Cardiac ventricle fibroblast (primary cell): ENCODE results near the gene GIT1. TPM values are rescaled to one million over a fixed set of nuclear protein-coding genes. Genes with fewer than 3 reads are reported as not detected.

ENCODE experiments used
- total RNA-seq: library from RNA; depleted of rRNA; stranded (reverse); fragments of >200 nt; gene quantifications from 2 replicates; pipeline ENCODE4 v1.2.3, GENCODE V29; 2015

The GIT1 gene, protein sequence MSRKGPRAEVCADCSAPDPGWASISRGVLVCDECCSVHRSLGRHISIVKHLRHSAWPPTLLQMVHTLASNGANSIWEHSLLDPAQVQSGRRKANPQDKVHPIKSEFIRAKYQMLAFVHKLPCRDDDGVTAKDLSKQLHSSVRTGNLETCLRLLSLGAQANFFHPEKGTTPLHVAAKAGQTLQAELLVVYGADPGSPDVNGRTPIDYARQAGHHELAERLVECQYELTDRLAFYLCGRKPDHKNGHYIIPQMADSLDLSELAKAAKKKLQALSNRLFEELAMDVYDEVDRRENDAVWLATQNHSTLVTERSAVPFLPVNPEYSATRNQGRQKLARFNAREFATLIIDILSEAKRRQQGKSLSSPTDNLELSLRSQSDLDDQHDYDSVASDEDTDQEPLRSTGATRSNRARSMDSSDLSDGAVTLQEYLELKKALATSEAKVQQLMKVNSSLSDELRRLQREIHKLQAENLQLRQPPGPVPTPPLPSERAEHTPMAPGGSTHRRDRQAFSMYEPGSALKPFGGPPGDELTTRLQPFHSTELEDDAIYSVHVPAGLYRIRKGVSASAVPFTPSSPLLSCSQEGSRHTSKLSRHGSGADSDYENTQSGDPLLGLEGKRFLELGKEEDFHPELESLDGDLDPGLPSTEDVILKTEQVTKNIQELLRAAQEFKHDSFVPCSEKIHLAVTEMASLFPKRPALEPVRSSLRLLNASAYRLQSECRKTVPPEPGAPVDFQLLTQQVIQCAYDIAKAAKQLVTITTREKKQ
- total RNA-seq, result 25.3 and 39.3 TPM in 2 replicates

DNA sequence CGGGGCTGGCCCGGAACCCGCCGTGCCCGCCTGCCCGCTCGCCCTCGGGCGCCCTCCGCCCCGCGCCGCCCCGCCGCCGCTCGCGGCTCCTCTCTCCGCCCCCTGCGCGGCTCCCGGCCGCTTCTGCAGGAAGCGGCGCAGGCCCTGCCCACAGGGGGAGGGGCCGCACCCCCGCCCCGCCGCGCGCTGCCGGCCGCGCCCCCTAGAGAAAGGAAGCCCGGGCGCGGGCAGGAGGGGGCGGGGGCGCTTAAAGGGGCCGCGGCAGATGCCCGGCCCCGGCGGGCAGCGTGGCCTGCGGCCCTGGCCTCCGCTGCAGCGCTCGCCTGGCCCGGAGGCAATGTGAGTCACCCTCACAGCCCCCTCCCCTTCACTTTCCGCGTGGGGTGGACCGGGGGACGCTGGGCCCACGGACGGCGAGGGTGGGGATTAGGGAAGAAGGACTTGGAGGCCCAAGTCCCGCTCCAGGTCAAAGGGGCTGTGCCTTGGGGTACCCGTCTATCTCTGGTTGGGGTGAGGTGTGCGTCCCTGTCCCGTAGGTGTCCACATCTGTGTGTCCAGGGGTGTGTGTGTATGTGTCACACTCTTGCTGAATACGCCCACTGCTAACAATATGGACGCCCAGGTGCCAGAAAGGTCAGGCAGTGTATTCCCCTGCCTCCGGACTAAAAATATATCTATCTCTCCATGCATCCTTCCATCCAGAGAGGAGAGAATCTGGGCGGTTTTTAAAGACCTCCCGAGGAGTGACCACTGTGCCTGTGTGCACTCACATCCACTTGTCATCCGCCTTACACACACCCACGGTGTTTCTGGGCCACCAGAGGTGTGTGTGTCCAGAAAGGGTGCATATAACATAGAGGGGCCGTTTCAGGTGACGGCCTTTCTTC, at the start of gene GIT1:
TSS of gene GIT1 (minus strand) at position 125 of the 887 bp plus-strand sequence. CDS start 270 bp downstream, outside the sequence.

GRCh38 chr17:29622337-29623282, 33.2 kb upstream of the GIT1 start, which contains the start of gene CORO6:
Gene CORO6 (minus strand): TSS chr17:29622912. CDS start chr17:29621421, 1,491 bp downstream.

DNA sequence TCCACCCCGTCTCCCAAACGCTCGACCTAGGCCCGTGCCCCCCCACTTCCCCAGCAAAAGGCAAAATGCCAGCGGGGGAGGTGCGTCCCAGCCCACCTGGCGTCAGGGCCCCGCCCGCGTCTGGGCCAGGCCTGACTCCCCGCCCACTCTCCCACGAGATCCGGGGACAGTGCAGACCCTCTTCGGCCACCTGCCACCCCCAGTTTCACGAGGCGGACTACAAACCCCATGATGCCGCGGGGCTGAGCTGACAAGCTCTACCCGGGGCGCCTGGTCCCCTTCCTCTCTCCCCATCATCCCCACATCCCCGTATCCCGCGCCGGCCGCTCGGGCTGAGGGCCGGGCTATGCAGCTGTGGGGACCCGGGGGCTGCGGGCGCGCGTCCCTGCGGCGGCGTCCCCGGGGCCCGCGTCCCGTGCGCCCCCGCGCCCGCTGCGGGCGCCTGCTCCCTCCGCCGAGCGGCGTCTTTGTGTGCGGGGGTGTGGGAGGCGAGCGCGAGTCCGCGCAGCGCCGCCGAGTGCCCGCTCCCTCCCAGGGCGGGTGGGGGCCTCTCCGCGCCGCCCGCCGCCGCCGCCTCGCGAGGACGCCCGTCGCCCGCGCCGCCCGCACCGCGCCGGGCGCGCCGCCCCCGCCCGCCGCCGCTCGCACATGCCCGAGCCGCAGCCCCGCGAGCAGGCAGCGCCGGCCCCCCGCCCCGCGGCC, 3.6 kb upstream of the GIT1 start, which contains the start of gene ANKRD13B:
TSS of gene ANKRD13B (plus strand) at position 283 of the 702 bp plus-strand sequence. CDS start 490 bp downstream, outside the sequence.

GRCh38 chr17:29568331-29569244, 20.9 kb downstream of the GIT1 start, which contains the start of gene TP53I13:
Gene TP53I13 (plus strand): TSS chr17:29568701. CDS start chr17:29568759, 58 bp downstream.

GRCh38 chr17:29566473-29567303, 22.8 kb downstream of the GIT1 start, which contains the start of gene ABHD15:
Gene ABHD15 (minus strand): TSS chr17:29567037. CDS start chr17:29566966, 71 bp downstream.

Other genes with a start within 250 kb of the GIT1 start
- 39.5 and 64.9 TPM in 2 replicates for gene TAOK1, start 199.3 kb downstream of the GIT1 start, total RNA-seq
- 10.9 and 11.4 TPM in 2 replicates for gene ABHD15, start 22.6 kb downstream of the GIT1 start, total RNA-seq
- 40.4 and 52.7 TPM in 2 replicates for gene TP53I13, start 20.9 kb downstream of the GIT1 start, total RNA-seq
- gene ANKRD13B, start 3.5 kb upstream of the GIT1 start, total RNA-seq, result 16.9 and 21.3 TPM in 2 replicates
- 6.5 and 7.6 TPM in 2 replicates for gene CORO6, start 33.3 kb upstream of the GIT1 start, total RNA-seq